Measurements from ENCODE around the gene UNC5C. TPM values are rescaled to one million over a fixed set of nuclear protein-coding genes. Genes with fewer than 3 reads are reported as not detected.

UNC5C gene
- total RNA-seq, 4 donors from 2014 or later, result 0.44 to 0.68 (median 0.61) TPM

GRCh38 chr4:95284655-95285054, 264.1 kb downstream of the UNC5C start:
- no peak for TF ChIP-seq CTCF (IDR thresholded peaks at IDR 0.05; ENCODE audit: low read depth)

GRCh38 chr4:95283320-95283719, 265.5 kb downstream of the UNC5C start:
- no peak for TF ChIP-seq CTCF (IDR thresholded peaks at IDR 0.05; ENCODE audit: low read depth)

- TF ChIP-seq CTCF (IDR thresholded peaks at IDR 0.05; ENCODE audit: low read depth), result no peak
Measured at GRCh38 chr4:95272797-95273196, 276.0 kb downstream of the UNC5C start.

GRCh38 chr4:95272036-95272435, 276.7 kb downstream of the UNC5C start:
- no peak for TF ChIP-seq CTCF (IDR thresholded peaks at IDR 0.05; ENCODE audit: low read depth)

- TF ChIP-seq CTCF (IDR thresholded peaks at IDR 0.05; ENCODE audit: low read depth), result no peak
Measured at GRCh38 chr4:95268819-95269565, 279.8 kb downstream of the UNC5C start.

- no peak for TF ChIP-seq CTCF (IDR thresholded peaks at IDR 0.05; ENCODE audit: low read depth)
Measured at GRCh38 chr4:95267081-95267480, 281.7 kb downstream of the UNC5C start.

- no peak for TF ChIP-seq CTCF (IDR thresholded peaks at IDR 0.05; ENCODE audit: low read depth)
Measured at GRCh38 chr4:95265814-95266740, 282.7 kb downstream of the UNC5C start.
